GM12878 (cell line): ENCODE data around the gene ATAD3A. TPM values are rescaled to one million over a fixed set of nuclear protein-coding genes. Genes with fewer than 3 reads are reported as not detected.
A peak's percentile ranks its signal among the peaks of the same experiment; 100 is the strongest.

Experiments used
- ASH2L ChIP-seq: fragments of 300-600, 200-600 bp; sonication (generic); IDR thresholded peaks from 2 replicates; pipeline ENCODE4 v1.6.1; 2017; ENCODE audit warnings: low read depth, mild to moderate bottlenecking, borderline replicate concordance
- BACH1 ChIP-seq: fragments of 450-650 bp; IDR thresholded peaks from 2 replicates; pipeline ENCODE4 v1.6.1; 2017; ENCODE audit warnings: mild to moderate bottlenecking, borderline replicate concordance
- BMI1 ChIP-seq: fragments of 450-650 bp; IDR thresholded peaks from 2 replicates; pipeline ENCODE4 v1.6.1; 2016; ENCODE audit warnings: mild to moderate bottlenecking, moderate library complexity, borderline replicate concordance
- BRCA1 ChIP-seq: IDR thresholded peaks from 2 replicates; pipeline ENCODE4 v1.6.1; 2011; ENCODE audit warnings: low read depth, low read length, improper control_type of control experiment
- CBX5 ChIP-seq: sonication (generic); IDR thresholded peaks from 2 replicates; pipeline ENCODE4 v1.6.1; 2016; ENCODE audit warnings: low read depth, moderate library complexity, mild to moderate bottlenecking, inconsistent platforms
- CREM ChIP-seq: IDR thresholded peaks from 2 replicates; pipeline ENCODE4 v1.6.1; 2014; ENCODE audit warnings: antibody characterized with exemption, low read depth
- FOXK2 ChIP-seq: fragments of 450-650 bp; IDR thresholded peaks from 2 replicates; pipeline ENCODE4 v1.6.1; 2017; ENCODE audit warnings: mild to moderate bottlenecking, moderate library complexity
- HCFC1 ChIP-seq: fragments of 150-350 bp; IDR thresholded peaks from 2 replicates; pipeline ENCODE4 v1.6.1; 2014; ENCODE audit warnings: low read length
- HDGF ChIP-seq: fragments of 450-650 bp; IDR thresholded peaks from 2 replicates; pipeline ENCODE4 v1.6.1; 2016; ENCODE audit warnings: antibody characterized with exemption
- KDM1A ChIP-seq: fragments of 200-600 bp; sonication (generic); IDR thresholded peaks from 2 replicates; pipeline ENCODE4 v1.6.1; 2016; ENCODE audit warnings: borderline replicate concordance
- LARP7 ChIP-seq: fragments of 450-650 bp; IDR thresholded peaks from 2 replicates; pipeline ENCODE4 v1.6.1; 2017; ENCODE audit warnings: mild to moderate bottlenecking
- MEF2B ChIP-seq: fragments of 450-650 bp; IDR thresholded peaks from 2 replicates; pipeline ENCODE4 v1.6.1; 2018; ENCODE audit warnings: mild to moderate bottlenecking, moderate library complexity; ENCODE audit not compliant: partially characterized antibody, poor library complexity, severe bottlenecking
- NBN ChIP-seq: fragments of 450-650 bp; IDR thresholded peaks from 2 replicates; pipeline ENCODE4 v1.6.1; 2016
- NFYB ChIP-seq: IDR thresholded peaks from 2 replicates; pipeline ENCODE4 v1.6.1; 2011; ENCODE audit warnings: low read depth, mild to moderate bottlenecking, low read length, improper control_type of control experiment, moderate library complexity; ENCODE audit not compliant: insufficient read depth
- NRF1 ChIP-seq: conservative IDR thresholded peaks from 2 replicates; pipeline ENCODE4 v1.6.1; 2011; ENCODE audit warnings: mild to moderate bottlenecking, low read depth, low read length, improper control_type of control experiment
- POLR2AphosphoS5 ChIP-seq: IDR thresholded peaks from 2 replicates; pipeline ENCODE4 v1.6.1; 2011; ENCODE audit warnings: mild to moderate bottlenecking, low read length, inconsistent platforms
- POU2F2 ChIP-seq: IDR thresholded peaks from 3 replicates; pipeline ENCODE4 v1.6.1; 2011; ENCODE audit warnings: low read depth, mild to moderate bottlenecking, low read length, borderline replicate concordance
- RFX5 ChIP-seq: IDR thresholded peaks from 2 replicates; pipeline ENCODE4 v1.6.1; 2011; ENCODE audit warnings: low read depth, low read length, improper control_type of control experiment
- SIX5 ChIP-seq: IDR thresholded peaks from 2 replicates; pipeline ENCODE4 v1.6.1; 2011; ENCODE audit warnings: mild to moderate bottlenecking, low read depth, low read length, moderate library complexity; ENCODE audit not compliant: severe bottlenecking
- SP1 ChIP-seq: IDR thresholded peaks from one replicate; pipeline ENCODE4 v1.6.1; 2011; ENCODE audit warnings: low read depth, low read length
- ZNF207 ChIP-seq: fragments of 450-650 bp; IDR thresholded peaks from 2 replicates; pipeline ENCODE4 v1.6.1; 2014; ENCODE audit warnings: antibody characterized with exemption, mild to moderate bottlenecking, borderline replicate concordance
- polyA plus RNA-seq, 11 experiments: library from polyadenylated mRNA; depleted of rRNA in 4 of 11; unstranded in 6 of 11; stranded (reverse) in 5 of 11; fragments of >200 nt; fragmentation: Nextera tagmentation in 4 of 11; fragmentation: Illumina TruSeq in 1 of 11; extraction: Ambion mirVana in 4 of 11; extraction: Trizol in 1 of 11; gene quantifications; 1 replicate in 1 of 11; 2 replicates in 10 of 11; pipeline versions ENCODE4 v1.2.1 to v1.2.3, GENCODE V29; 2011 to 2016; ENCODE audit warnings: inconsistent platforms in 2 of 11, missing spikeins in 2 of 11, low read depth in 1 of 11
- total RNA-seq, 4 experiments: library from RNA; depleted of rRNA in 3 of 4; stranded (reverse); fragments of >200 nt in 3 of 4; fragmentation: Illumina TruSeq in 1 of 4; extraction: Trizol in 1 of 4; gene quantifications; 2 replicates each; pipeline versions ENCODE4 v1.2.1 to v1.2.3, GENCODE V29; 2013 to 2021
- TF ChIP-seq, protein P1 (sequence below): fragments of 450-650 bp; conservative IDR thresholded peaks from 2 replicates; pipeline ENCODE4 v1.6.1; 2017; ENCODE audit warnings: mild to moderate bottlenecking, moderate library complexity
- TF ChIP-seq, protein P2 (sequence below): IDR thresholded peaks from 2 replicates; pipeline ENCODE4 v1.6.1; 2012; ENCODE audit warnings: low read depth, low read length, improper control_type of control experiment
- TF ChIP-seq, protein P3 (sequence below): fragments of 450-650 bp; IDR thresholded peaks from 2 replicates; pipeline ENCODE4 v1.6.1; 2014; ENCODE audit warnings: mild to moderate bottlenecking
- TF ChIP-seq, protein P4 (sequence below): fragments of 450-650 bp; IDR thresholded peaks from 2 replicates; pipeline ENCODE4 v1.6.1; 2016; ENCODE audit warnings: mild to moderate bottlenecking, moderate library complexity, borderline replicate concordance

The ATAD3A gene
- total and polyA plus RNA-seq, 10 of the 15 experiments (the other 5 are each of a cell fraction or from before 2014, with no cell fraction given) = 0.05 to 93.5 (median 38.9) TPM

DNA sequence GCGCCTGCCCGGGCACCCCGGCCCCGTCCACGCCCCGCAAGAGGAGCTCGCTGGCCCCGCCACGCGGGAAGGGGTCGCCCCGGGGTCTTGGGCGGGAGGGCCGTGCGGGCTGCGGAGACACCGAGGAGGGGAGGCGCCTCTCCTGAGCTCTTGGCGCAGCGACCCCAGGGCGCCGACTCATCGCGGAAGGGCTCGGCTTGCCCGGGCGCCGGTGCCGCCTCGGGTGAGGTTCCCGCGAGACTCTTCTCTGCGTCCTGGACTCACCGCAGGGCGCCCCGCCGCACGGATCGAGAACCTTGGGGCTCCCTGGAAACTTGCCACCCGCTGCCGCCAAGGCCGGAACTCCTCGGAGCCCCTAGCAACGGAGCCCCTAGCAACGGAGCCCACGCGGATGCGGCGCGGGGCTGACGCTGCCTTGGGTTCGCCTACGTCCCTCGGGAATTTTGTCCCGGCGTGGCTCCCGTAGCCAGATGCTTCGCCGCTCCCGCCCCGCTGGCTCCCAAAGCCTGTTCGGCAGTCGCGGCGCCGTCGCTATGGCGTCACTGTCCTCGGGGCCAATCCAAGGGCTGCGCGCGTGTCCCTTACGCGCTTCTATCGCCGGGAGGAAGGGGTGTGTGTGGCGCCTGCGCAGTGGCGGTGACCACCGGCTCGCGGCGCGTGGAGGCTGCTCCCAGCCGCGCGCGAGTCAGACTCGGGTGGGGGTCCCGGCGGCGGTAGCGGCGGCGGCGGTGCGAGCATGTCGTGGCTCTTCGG, at the start of gene ATAD3A (continued):
- TF ChIP-seq, protein P1, sequence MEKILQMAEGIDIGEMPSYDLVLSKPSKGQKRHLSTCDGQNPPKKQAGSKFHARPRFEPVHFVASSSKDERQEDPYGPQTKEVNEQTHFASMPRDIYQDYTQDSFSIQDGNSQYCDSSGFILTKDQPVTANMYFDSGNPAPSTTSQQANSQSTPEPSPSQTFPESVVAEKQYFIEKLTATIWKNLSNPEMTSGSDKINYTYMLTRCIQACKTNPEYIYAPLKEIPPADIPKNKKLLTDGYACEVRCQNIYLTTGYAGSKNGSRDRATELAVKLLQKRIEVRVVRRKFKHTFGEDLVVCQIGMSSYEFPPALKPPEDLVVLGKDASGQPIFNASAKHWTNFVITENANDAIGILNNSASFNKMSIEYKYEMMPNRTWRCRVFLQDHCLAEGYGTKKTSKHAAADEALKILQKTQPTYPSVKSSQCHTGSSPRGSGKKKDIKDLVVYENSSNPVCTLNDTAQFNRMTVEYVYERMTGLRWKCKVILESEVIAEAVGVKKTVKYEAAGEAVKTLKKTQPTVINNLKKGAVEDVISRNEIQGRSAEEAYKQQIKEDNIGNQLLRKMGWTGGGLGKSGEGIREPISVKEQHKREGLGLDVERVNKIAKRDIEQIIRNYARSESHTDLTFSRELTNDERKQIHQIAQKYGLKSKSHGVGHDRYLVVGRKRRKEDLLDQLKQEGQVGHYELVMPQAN = peak; percentile 84
- TF ChIP-seq CBX5 (no peak), FOXK2 (no peak), SIX5 (peak; percentile 55), BACH1 (peak; percentile 99), POU2F2 (peak; percentile 9; the same call in 2 of the 3 replicates), RFX5 (peak; percentile 80), NBN (peak; percentile 90), ZNF207 (peak; percentile 95), CREM (peak; percentile 99), LARP7 (peak; percentile 81), NFYB (peak; percentile 86), KDM1A (no peak), BMI1 (peak; percentile 70), MEF2B (peak; percentile 88), HDGF (peak; percentile 81), POLR2AphosphoS5 (peak; percentile 77; the same call in 1 of the 2 replicates), SP1 (peak; percentile 76), BRCA1 (peak; percentile 83), ASH2L (peak; percentile 50; the same call in 1 of the 2 replicates), NRF1 (peak; percentile 82), HCFC1 (peak; percentile 78)
- TF ChIP-seq, protein P2, sequence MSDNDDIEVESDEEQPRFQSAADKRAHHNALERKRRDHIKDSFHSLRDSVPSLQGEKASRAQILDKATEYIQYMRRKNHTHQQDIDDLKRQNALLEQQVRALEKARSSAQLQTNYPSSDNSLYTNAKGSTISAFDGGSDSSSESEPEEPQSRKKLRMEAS = peak; percentile 70; the same call in 1 of the 2 replicates
- TF ChIP-seq, protein P3, sequence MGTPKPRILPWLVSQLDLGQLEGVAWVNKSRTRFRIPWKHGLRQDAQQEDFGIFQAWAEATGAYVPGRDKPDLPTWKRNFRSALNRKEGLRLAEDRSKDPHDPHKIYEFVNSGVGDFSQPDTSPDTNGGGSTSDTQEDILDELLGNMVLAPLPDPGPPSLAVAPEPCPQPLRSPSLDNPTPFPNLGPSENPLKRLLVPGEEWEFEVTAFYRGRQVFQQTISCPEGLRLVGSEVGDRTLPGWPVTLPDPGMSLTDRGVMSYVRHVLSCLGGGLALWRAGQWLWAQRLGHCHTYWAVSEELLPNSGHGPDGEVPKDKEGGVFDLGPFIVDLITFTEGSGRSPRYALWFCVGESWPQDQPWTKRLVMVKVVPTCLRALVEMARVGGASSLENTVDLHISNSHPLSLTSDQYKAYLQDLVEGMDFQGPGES = peak; percentile 66
- TF ChIP-seq, protein P4, sequence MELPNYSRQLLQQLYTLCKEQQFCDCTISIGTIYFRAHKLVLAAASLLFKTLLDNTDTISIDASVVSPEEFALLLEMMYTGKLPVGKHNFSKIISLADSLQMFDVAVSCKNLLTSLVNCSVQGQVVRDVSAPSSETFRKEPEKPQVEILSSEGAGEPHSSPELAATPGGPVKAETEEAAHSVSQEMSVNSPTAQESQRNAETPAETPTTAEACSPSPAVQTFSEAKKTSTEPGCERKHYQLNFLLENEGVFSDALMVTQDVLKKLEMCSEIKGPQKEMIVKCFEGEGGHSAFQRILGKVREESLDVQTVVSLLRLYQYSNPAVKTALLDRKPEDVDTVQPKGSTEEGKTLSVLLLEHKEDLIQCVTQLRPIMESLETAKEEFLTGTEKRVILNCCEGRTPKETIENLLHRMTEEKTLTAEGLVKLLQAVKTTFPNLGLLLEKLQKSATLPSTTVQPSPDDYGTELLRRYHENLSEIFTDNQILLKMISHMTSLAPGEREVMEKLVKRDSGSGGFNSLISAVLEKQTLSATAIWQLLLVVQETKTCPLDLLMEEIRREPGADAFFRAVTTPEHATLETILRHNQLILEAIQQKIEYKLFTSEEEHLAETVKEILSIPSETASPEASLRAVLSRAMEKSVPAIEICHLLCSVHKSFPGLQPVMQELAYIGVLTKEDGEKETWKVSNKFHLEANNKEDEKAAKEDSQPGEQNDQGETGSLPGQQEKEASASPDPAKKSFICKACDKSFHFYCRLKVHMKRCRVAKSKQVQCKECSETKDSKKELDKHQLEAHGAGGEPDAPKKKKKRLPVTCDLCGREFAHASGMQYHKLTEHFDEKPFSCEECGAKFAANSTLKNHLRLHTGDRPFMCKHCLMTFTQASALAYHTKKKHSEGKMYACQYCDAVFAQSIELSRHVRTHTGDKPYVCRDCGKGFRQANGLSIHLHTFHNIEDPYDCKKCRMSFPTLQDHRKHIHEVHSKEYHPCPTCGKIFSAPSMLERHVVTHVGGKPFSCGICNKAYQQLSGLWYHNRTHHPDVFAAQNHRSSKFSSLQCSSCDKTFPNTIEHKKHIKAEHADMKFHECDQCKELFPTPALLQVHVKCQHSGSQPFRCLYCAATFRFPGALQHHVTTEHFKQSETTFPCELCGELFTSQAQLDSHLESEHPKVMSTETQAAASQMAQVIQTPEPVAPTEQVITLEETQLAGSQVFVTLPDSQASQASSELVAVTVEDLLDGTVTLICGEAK = peak; percentile 46; the same call in 1 of the 2 replicates
